ENCODE results near the gene UBE3A.

DNA sequence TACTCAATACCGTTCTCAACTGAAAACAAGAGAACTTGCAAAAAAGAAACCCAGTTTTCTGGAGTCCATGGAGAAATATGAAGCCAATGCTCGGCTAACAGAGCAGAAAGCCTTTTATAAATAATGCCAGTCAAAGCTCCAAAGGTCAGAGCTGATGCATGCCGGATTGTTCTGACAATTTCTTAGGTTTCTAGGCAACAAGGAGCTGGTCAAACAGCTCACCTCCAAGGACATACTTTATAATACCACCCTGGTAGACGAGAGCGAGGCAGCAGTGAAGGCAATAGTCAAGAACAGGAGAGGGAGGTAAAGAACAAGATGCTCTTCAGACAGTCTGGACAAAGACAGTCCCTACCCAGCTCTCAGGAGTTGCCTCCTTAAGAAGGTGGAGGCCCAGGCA, 111.1 kb downstream of the UBE3A start:
- TF ChIP-seq CTCF (conservative IDR thresholded peaks at IDR 0.05; ENCODE audit: low read length) = no peak
- no peak for TF ChIP-seq EZH2phosphoT487 (IDR thresholded peaks at IDR 0.05; ENCODE audit: borderline replicate concordance)

All from Loucy (cell line).